Body of pancreas (tissue), 4 donors: ENCODE results near the gene CAPZB.

Experiments
- CTCF ChIP-seq, 7 experiments: fragments of 450-650 bp in 4 of 7; fragments of 200-600 bp in 3 of 7; sonication (generic) in 3 of 7; IDR thresholded peaks; one replicate each; pipeline ENCODE4 v1.5.1; 2016 to 2019; ENCODE audit warnings: antibody characterized with exemption in 7 of 7
- POLR2A ChIP-seq, 3 donors: fragments of 450-650 bp; IDR thresholded peaks; one replicate each; pipeline ENCODE4 v1.6.1; 2016; ENCODE audit warnings: antibody characterized with exemption in 3 of 3, mild to moderate bottlenecking in 2 of 3

- TF ChIP-seq CTCF (IDR thresholded peaks at IDR 0.05), result no peak
- no peak for TF ChIP-seq POLR2A (IDR thresholded peaks at IDR 0.05)
Observed at GRCh38 chr1:19421365-19421764, 64.0 kb downstream of the CAPZB start.
